SU-DHL-6 (cell line): ENCODE data around the gene NMNAT2.

Experiments
- H2AFZ ChIP-seq: fragments of 200-600 bp; sonication (generic); 2 replicates; pipeline ENCODE4 v1.6.1; 2014; ENCODE audit warnings: low read depth, mild to moderate bottlenecking, moderate library complexity, mixed read lengths, antibody characterized with exemption, low read length; ENCODE audit not compliant: severe bottlenecking
- H3F3A ChIP-seq: fragments of 200-600 bp; shearing (Covaris generic); 2 replicates; pipeline ENCODE4 v1.6.0; 2016; ENCODE audit warnings: antibody characterized with exemption, mild to moderate bottlenecking; ENCODE audit not compliant: insufficient read depth
- H3K27ac ChIP-seq: fragments of 200-600 bp; sonication (generic); 2 replicates; pipeline ENCODE4 v1.5.1; 2016; ENCODE audit warnings: low read depth, mild to moderate bottlenecking, low read length, moderate library complexity, mixed read lengths
- H3K27me3 ChIP-seq: fragments of 200-600 bp; sonication (generic), shearing (Covaris generic); 2 replicates; pipeline ENCODE4 v1.6.0; 2014; ENCODE audit warnings: mild to moderate bottlenecking, low read length
- H3K36me3 ChIP-seq: fragments of 200-600 bp; sonication (generic); 2 replicates; pipeline ENCODE4 v1.6.1; 2014; ENCODE audit warnings: mild to moderate bottlenecking, low read length, mixed read lengths
- H3K4me2 ChIP-seq: fragments of 300-600, 200-600 bp; shearing (Covaris generic), sonication (generic); 2 replicates; pipeline ENCODE4 v1.6.0; 2014; ENCODE audit warnings: low read length, low read depth, mild to moderate bottlenecking; ENCODE audit not compliant: poor library complexity, severe bottlenecking
- H3K4me3 ChIP-seq: fragments of 200-600 bp; sonication (generic); 2 replicates; pipeline ENCODE4 v1.5.1; 2014; ENCODE audit warnings: antibody characterized with exemption, low read length, mild to moderate bottlenecking, mixed read lengths; ENCODE audit not compliant: insufficient read depth, poor library complexity, severe bottlenecking
- H3K79me2 ChIP-seq: fragments of 200-600 bp; sonication (generic); 2 replicates; pipeline ENCODE4 v1.6.1; 2014; ENCODE audit warnings: mild to moderate bottlenecking, low read length, moderate library complexity; ENCODE audit not compliant: insufficient read depth
- H3K9ac ChIP-seq: fragments of 200-600 bp; sonication (generic); 2 replicates; pipeline ENCODE4 v1.7.0; 2014; ENCODE audit warnings: mild to moderate bottlenecking, low read length
- H3K9me2 ChIP-seq: fragments of 200-600 bp; sonication (generic); replicated peaks from 2 replicates; pipeline ENCODE4 v1.6.1; 2014; ENCODE audit warnings: low read length; ENCODE audit not compliant: insufficient read depth
- H3K9me3 ChIP-seq: fragments of 200-600 bp; sonication (generic); 2 replicates; pipeline ENCODE4 v1.6.1; 2014; ENCODE audit warnings: low read length, mixed read lengths; ENCODE audit not compliant: insufficient read depth
- H4K20me1 ChIP-seq: fragments of 200-600 bp; sonication (generic); 2 replicates; pipeline ENCODE4 v1.6.1; 2014; ENCODE audit warnings: low read depth, mild to moderate bottlenecking, antibody characterized with exemption, low read length, moderate library complexity, mixed read lengths
- EZH2phosphoT487 ChIP-seq: fragments of 200-600 bp; sonication (generic), shearing (Covaris generic); conservative IDR thresholded peaks from 2 replicates; pipeline ENCODE4 v1.6.1; 2018; ENCODE audit warnings: mild to moderate bottlenecking, antibody characterized with exemption, low read length, moderate library complexity, mixed read lengths
- TF ChIP-seq, protein P1 (sequence below): fragments of 200-600 bp; sonication (generic); IDR thresholded peaks from one replicate; pipeline ENCODE4 v1.5.1; 2017; ENCODE audit warnings: antibody characterized with exemption, mild to moderate bottlenecking, low read length, moderate library complexity; ENCODE audit not compliant: insufficient read depth, poor library complexity, severe bottlenecking

NMNAT2 gene

DNA sequence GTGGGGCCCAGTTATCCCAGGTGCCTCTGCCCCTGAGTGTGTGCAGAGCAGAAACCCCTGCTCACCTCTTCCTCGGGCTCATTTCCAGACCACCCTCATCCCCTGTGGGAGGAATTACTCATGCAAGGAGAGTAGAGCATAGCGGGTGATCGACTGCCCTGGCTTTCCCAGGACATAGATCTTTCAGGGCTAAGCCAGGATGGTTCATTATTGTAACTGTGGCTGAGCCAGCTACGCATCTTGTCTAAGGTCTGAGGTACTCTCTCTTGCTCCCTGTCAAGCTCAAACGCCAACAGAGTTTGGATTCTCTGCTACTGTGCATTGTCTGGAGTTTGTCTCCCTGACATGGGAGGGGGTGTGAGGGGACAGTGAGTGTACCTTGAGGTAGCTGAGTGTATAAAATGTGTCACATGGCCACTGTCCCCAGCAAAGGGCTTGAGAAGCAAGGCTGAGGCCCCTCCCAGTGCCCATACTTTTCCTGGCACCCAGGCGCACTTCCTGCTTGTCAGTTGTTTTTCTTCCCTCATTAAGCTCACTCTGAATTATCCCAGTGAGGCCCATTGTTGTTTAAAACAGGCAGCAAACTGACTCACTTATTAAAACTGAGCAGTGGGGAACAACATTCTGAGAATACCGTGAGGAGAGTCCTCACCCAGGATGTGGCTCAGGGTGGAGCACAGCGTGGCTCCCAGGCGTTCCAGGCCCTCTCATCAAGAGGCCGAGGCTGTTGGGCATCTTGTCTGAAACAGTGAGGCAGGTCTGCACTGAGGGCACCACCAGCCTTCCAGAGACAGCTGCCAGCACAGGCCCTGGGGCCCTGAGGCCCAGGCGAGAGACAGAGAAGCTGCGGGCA, 139.2 kb downstream of the NMNAT2 start:
- no peak overlapping the region for H2AFZ ChIP-seq
- no peaks in the 10 kb centered on the region for H3K79me2 ChIP-seq
- no peak overlapping the region for H3K4me2 ChIP-seq
- no peaks in the 10 kb centered on the region for H3K36me3 ChIP-seq
- H3K9me3 ChIP-seq: no peaks in the 10 kb centered on the region
- no peak overlapping the region for H3K27ac ChIP-seq
- no peak overlapping the region for H3K4me3 ChIP-seq
- H3K27me3 ChIP-seq: no peaks in the 10 kb centered on the region
- H3F3A ChIP-seq: no peaks in the 10 kb centered on the region
- no peak overlapping the region for H3K9ac ChIP-seq
- no peaks in the 10 kb centered on the region for H3K9me2 ChIP-seq
- TF ChIP-seq EZH2phosphoT487: no peak
- TF ChIP-seq, protein P1, sequence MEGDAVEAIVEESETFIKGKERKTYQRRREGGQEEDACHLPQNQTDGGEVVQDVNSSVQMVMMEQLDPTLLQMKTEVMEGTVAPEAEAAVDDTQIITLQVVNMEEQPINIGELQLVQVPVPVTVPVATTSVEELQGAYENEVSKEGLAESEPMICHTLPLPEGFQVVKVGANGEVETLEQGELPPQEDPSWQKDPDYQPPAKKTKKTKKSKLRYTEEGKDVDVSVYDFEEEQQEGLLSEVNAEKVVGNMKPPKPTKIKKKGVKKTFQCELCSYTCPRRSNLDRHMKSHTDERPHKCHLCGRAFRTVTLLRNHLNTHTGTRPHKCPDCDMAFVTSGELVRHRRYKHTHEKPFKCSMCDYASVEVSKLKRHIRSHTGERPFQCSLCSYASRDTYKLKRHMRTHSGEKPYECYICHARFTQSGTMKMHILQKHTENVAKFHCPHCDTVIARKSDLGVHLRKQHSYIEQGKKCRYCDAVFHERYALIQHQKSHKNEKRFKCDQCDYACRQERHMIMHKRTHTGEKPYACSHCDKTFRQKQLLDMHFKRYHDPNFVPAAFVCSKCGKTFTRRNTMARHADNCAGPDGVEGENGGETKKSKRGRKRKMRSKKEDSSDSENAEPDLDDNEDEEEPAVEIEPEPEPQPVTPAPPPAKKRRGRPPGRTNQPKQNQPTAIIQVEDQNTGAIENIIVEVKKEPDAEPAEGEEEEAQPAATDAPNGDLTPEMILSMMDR: no peak
- H4K20me1 ChIP-seq: no peaks in the 10 kb centered on the region

GRCh38 chr1:183277821-183278738, 140.1 kb downstream of the NMNAT2 start:
- no peaks in the 10 kb centered on the region for H3F3A ChIP-seq
- no peak for TF ChIP-seq EZH2phosphoT487
- TF ChIP-seq, protein P1: no peak
- H2AFZ ChIP-seq: no peak overlapping the region
- no peaks in the 10 kb centered on the region for H3K27me3 ChIP-seq
- H3K79me2 ChIP-seq: no peaks in the 10 kb centered on the region
- H4K20me1 ChIP-seq: no peaks in the 10 kb centered on the region
- no peak overlapping the region for H3K9ac ChIP-seq
- H3K9me2 ChIP-seq: no peaks in the 10 kb centered on the region
- H3K4me3 ChIP-seq: no peak overlapping the region
- H3K36me3 ChIP-seq: no peaks in the 10 kb centered on the region
- no peak overlapping the region for H3K27ac ChIP-seq
- H3K4me2 ChIP-seq: no peak overlapping the region
- H3K9me3 ChIP-seq: no peaks in the 10 kb centered on the region

DNA sequence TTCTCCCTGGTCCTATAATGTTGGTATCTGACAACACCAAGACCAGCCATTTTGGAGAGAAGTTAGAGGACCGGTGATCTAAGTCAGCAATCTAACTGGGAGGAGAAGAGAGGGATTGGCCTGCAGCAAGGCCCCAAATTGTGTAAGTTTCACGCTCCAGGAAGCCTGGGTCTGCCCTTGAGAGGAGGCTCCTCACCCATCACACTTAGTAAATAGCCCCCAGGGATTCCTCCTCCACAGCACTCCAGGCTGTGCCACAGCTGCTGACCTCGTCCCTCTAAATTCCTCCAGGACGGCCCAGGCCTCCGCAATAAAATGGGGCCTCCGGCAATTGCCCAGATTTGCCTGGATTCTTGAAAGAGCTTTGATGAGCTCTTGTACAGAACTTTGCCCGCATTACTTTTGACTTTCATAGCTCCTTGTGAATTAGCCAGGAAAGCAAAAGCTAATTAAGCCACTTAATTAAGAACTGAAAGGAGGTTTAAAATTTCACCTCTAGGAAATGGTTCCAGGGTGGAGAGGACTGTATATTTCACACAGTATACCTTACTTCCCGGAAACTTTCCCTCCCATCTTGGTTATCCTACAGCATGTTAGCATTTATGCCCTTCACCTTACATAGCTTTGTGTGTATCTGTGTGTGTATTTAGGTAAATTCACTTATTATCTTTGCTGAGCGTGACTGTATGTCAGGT, 141.6 kb downstream of the NMNAT2 start:
- H3K9ac ChIP-seq: no peak overlapping the region
- H2AFZ ChIP-seq: no peak overlapping the region
- no peaks in the 10 kb centered on the region for H3K9me2 ChIP-seq
- H3F3A ChIP-seq: no peaks in the 10 kb centered on the region
- no peak overlapping the region for H3K4me2 ChIP-seq
- H3K27ac ChIP-seq: no peak overlapping the region
- H3K4me3 ChIP-seq: no peak overlapping the region
- no peaks in the 10 kb centered on the region for H4K20me1 ChIP-seq
- TF ChIP-seq, protein P1: no peak
- TF ChIP-seq EZH2phosphoT487: no peak
- H3K79me2 ChIP-seq: no peaks in the 10 kb centered on the region
- no peaks in the 10 kb centered on the region for H3K9me3 ChIP-seq
- no peaks in the 10 kb centered on the region for H3K27me3 ChIP-seq
- no peaks in the 10 kb centered on the region for H3K36me3 ChIP-seq
